NCI-H1417 (cell line): ENCODE data around the gene RNF111.
A peak's percentile ranks its signal among the peaks of the same experiment; 100 is the strongest.
"Not testable (repeated sequence)": the region's sequence is repeated elsewhere in the genome, so short reads cannot be mapped to it uniquely, and the experiment has no call there.

Experiments used
- DNase-seq, 3 experiments: peaks; one replicate each; lab custom pipeline; 2025; lab: John Stamatoyannopoulos, UW

The RNF111 gene

DNA sequence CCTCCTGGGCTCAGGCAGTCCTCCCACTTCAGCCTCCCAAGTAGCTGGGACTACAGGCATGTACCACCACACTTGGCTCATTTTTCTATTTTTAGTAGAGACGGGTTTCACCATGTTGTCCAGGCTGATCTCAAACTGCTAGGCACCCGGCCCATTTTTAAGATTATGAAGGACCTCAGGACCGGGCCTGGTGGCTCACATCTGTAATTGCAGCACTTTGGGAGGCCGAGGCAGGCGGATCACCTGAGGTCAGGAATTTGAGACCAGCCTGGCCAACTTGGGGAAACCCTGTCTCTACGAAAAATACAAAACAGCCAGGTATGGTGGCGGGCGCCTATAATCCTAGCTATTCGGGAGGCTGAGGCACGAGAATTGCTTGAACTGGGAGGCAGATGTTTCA lies 12.8 kb downstream of the RNF111 start:
- DNase-seq, result not testable (repeated sequence)

DNA sequence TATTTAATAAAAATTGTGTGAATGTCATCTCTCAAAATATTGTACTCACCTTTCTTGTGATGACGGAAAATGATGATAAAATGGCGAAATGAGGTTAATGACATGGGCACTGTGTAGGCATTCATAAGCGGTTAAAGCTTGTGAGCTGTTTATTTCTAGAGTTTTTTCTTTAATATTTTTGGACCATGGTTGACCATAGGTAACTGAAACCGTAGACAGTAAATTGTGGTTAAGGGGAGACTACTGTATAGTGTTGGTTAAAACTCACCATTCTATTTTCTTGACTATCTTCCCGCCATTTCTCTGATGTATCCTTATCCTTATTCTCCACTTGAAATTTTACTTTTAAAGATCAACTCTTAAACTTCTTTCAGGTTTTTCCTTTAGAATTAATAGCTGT lies 14.5 kb downstream of the RNF111 start:
- no peak for DNase-seq

DNA sequence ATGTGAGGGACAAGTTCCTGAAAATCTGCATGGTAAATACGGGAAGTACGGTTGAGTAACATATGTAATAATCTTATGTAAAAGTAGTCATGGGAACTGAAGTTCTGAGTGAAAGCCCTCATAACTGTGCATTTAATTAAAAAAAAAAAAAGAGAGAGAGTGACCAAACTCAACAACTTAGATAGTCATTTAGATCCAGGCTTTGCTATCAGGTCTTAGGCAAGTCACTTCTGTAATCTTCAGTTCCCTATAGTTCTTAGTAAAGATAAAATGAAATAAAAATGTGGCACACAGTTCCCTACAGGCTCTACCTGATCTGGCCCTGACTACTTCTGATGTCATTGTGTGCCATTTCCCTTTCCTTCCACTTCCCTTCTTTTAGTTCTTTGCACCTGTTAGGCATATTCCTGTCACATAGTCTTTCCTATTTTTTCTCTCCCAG lies 15.0 kb downstream of the RNF111 start:
- no peak for DNase-seq

DNA sequence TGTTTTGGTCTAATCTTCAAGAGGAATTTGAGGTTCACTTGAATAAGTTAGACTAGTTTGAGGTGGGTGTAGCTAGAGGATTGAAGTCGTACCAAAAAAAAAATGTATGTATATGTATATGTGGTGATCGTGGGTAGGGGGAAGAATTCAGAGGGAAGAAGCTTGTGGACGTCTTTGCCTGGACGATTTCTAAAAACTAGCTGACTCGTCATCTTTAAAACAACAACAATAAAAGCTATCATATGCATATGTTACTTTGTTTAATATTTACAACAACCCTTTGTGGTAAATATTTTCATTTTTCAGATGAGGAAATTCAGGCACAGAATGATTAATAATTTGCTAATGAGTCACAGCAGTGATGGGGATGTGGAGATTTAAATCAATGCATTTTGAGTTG lies 18.1 kb downstream of the RNF111 start:
- DNase-seq, result no peak

DNA sequence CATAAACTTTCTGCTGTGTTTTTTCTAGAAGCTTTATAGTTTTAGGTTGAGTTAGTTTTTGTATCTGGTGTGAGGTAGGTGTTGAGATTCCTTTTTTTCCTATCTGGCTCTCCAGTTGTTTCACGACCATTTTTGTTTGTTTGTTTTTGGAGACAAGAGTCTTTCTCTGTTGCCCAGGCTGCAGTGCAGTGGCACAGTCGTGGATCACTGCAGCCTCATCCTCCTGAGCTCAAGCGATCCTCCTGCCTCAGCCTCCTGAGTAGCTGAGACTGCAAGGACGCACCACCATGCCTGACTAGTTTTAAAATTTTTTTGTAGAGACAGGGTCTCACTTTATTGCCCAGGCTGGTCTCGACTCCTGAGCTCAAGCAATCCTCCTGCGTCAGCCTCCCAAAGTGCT lies 20.6 kb downstream of the RNF111 start:
- DNase-seq, result no peak

DNA sequence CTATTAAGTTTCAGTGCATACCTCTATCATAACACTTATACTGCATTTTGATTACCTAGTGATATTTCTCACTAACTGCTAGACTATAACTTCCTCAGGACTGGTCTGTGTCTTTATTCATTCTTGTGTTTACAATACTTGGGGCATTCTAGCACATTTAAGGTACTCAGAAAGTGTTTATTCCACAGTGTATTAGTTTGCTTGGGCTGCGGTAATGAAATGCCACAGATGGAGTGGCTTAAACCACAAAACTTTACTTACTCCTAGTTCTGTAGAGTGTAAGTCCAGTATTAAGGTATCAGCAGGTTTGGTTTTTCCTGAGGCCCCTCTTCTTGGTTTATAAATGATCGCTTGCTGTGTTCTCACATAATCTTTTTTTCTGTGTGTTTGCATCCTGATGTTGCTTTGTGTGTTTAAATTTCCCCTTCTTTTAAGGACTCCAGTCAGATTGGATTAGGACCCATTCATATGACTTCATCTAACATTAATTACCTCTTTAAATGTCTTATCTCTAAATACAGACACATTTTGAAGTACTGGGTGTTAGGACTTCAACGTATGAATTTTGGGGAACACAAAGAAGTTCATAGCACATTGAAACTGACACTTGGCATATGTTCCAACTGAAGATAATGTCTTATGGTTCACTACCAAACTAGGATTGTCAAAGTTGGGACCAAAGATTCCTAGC lies 23.9 kb downstream of the RNF111 start:
- peak in 1 of 3 experiments; percentile 31 for DNase-seq

DNA sequence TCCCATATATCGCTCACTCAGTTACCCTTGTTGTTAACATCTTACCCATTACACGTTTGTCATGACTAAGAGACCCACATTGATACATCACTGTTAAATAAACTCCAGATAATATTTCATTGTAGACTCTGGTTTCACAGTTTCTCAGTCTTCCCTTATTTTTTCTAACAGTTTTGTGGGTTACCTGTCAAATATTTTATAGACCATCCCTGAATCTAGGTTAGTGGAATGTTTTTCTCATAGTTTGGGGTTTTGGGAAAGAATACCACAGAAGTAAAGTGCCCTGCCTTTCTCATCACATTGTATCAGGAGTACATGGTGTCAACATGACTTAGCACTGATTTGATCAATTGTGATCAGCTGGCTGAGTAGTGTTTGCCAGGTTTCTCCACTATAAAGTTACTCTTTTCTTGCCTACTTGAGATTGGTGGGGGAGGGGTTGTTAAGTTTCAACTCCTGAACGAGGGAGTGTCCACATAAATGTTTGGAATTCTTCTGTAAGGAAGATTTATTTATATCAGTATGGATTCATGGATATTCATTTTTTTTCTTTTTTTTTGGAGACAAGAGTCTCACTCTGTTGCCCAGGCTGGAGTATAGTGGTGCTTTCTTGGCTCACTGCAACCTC lies 25.9 kb downstream of the RNF111 start:
- DNase-seq, result no peak

DNA sequence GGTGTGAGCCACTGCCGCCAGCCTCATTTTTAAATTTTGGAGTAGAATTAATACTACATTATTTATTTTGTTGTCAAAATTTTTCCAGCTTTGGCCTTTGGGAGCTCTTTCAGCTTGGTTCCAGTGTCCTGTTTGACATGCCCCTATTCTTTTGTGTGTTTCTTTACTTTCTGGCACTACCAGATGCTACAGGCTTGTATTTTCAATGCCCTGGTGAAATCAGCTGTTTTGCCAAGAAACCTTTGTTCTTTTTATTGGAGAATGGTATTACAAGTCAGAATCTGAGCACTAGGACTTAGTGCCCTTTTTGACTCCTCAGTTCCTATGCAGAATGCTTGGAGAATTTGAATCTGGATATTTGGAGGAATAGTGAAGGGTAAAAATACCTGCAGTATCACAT lies 26.6 kb downstream of the RNF111 start:
- DNase-seq, result no peak

DNA sequence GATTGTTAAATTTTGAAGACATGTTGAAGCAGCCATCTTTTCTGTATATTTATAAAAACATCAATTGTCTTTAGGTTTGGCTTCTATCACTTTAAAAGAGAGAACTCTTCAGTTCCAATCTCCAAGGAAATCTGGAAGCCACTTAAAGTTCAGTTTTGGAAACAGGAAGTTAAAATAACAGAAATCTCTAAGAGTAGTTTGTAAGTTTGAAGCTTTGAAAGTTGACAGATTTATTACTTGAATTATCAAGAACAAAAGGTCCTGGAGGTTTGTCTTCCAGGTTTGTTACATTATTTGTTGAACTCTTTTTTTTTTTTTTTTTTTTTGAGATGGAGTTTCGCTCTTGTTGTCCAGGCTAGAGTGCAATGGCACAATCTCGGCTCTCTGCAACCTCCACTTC lies 30.0 kb downstream of the RNF111 start:
- no peak for DNase-seq

DNA sequence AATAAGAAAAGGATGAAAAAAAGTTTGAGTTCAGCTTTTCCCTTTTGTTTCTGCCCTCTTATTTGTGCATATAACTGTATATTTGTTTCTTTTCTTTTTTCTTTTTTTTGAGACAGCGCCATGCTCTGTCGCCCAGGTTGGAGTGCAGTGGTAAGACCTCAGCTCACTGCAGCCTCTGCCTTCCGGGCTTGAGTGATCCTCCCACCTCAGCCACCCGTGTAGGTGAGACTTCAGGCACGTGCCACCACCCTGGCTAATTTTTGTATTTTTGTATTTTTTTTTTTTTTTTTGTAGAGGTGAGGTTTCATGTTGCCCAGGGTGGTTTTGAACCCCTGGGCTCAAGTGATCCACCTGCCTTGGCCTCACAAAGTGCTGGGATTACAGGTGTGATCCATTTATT lies 31.4 kb downstream of the RNF111 start:
- DNase-seq, result no peak

DNA sequence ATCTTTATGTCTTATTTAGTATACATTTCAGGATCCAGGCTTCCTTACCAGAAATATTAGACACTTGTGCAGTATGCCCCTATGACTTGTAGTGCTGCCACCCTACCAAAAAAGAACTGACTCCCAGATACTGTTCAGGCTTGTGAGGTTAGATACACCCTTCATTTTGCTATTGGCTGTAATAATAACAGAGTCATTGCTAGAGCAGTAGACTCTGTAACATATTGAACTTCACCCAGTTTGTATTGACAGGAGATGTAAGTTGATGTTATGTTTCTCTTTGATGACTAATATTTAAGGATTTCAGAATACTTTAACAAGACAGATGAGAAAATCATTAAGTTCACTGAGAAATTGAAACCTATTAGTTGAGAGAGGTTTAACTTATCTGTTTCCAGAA lies 32.9 kb downstream of the RNF111 start:
- no peak for DNase-seq

DNA sequence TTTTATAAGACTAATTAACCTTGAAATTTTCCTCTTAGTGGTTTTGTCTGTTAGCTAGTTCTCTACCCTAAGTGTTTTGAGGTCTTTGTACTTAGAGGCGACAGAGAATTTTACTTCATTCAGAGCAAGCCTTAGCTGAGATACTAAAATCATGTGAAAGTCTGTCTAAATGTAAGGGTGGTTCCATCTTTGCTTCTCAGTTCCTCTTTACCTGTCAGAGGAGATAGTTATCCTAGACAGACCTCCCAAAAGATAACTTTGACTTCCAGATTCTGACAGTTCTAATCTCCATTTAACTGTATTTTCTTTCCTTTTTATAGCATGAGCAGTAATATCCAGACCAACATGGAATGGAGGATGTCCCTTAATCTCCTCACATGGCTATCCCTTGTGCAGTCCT lies 34.7 kb downstream of the RNF111 start:
- DNase-seq, result no peak

DNA sequence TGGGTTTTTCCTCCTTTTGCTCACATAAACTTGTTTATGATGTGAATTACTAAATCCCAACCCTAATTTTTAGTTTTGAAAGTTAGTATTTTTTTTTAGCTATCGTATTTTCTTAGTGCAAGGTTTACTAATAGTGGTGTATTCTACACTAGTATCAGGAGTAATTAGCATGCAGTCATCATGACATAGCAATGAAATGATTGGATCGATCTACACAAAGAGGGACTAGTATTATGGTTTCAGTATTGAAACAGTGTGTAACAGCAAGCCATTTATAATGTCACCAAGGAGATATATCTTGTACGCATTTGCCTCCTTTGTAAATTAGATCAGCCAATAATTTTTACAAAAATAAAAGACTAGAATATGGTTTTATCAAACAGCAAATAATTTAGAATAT lies 38.7 kb downstream of the RNF111 start:
- DNase-seq, result no peak

DNA sequence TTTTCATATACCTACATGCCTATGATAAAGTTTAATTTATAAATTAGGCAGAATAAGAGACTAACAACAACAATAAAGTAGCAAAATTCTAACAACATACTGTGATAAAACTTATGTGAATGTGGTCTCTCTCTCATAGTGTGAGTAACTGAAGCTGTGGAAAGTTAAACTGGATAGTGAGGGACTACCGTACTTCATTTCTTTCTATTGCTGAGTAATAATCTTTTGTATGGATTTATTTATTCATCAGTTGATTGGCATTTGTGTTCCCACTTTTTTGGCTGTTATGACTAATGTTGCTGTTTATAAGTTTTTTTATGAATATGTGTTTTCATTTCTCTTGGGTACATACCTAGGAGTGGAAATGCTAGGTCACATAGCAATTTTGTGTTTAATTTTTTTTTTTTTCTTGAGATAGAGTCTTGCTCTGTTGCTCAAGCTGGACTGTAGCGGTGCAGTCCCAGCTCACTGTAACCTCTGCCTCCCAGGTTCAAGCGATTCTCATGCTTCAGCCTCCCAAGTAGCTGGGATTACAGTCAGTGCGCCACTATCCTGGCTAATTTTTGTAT lies 41.0 kb downstream of the RNF111 start:
- no peak for DNase-seq

DNA sequence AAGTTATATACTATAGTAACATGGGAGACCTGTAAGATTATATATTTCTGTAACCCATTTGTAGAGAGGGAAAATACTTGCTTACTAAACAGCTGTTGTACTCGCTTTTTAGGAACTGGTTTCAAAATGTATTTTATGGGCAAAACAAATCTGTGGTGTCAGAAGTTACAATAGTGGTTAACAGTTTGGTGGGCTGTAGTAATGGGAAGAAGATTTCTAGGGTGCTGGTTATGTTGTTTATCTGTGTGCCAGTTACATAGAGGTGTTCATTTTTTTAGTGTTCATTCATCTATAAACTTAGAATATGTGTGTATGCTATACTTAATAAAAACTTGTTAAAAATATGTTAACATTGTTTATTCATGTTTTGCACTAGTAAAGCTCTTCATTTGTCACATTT lies 42.1 kb downstream of the RNF111 start:
- no peak for DNase-seq

DNA sequence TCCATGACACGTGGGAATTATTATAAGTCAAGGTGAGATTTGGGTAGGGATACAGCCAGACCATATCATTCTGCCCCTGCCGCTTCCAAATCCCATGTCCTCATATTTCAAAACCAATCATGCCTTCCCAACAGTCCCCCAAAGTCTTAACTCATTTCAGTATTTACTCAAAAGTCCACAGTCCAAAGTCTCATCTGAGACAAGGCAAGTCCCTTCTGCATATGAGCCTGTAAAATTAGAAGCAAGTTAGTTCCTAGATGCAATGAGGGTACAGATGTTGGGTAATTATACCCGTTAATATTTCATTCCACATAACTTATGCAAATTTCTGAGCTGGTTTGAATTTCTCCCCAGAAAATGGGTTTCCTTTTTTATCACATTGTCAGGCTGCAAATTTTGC lies 47.7 kb downstream of the RNF111 start:
- no peak for DNase-seq

DNA sequence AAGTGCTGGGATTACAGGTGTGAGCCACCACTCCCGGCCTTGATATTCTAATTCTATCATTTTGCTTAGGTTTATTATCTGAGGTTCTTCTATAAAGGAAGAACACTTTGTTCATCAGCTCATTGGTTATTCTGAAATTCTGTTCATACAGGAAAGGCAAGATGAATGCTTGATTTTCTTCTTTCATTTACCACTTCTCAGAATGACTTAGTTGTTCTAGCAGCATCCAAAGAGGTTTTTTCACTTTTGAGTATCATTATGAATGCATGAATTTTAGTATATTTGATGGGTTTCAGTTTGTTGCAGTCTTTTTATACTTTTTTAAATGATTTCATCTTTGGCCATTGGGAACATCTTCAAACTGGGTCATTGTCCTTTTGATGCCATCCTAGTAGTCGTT lies 51.8 kb downstream of the RNF111 start:
- no peak for DNase-seq

DNA sequence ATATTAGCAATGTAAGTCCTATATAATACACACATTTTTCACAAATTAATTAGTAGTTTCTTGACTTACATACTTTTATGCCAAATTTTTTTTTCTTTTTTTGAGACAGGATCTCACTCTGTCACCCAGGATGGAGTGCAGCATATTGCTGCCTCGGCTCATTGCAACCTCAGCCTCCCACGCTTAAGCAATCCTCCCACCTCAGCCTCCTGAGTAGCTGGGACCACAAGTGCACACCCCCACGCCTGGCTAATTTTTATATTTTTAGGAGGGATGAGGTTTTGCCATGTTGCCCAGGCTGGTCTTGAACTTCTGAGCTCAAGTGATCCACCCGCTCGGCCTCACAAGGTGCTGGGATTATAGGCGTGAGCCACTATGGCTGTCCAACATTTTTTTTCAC lies 54.6 kb downstream of the RNF111 start:
- DNase-seq, result no peak

DNA sequence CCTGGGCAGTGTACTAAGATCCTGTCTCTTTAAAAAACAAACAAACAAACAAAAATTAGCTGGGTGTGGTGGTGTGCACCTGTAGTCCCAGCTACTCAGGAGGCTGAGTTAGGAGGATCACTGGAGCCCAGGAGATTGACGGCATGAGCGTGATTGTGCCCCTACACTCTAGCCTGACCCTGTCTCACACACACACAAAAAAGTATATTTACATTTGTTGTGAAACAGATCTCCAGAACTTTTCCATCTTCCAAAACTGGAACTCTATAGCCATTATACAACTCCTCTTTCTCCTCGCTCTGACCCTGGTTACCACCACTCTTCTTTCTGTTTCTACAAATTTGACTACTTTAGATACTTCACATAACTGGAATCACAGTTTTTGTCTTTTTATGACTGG lies 61.4 kb downstream of the RNF111 start:
- no peak for DNase-seq

DNA sequence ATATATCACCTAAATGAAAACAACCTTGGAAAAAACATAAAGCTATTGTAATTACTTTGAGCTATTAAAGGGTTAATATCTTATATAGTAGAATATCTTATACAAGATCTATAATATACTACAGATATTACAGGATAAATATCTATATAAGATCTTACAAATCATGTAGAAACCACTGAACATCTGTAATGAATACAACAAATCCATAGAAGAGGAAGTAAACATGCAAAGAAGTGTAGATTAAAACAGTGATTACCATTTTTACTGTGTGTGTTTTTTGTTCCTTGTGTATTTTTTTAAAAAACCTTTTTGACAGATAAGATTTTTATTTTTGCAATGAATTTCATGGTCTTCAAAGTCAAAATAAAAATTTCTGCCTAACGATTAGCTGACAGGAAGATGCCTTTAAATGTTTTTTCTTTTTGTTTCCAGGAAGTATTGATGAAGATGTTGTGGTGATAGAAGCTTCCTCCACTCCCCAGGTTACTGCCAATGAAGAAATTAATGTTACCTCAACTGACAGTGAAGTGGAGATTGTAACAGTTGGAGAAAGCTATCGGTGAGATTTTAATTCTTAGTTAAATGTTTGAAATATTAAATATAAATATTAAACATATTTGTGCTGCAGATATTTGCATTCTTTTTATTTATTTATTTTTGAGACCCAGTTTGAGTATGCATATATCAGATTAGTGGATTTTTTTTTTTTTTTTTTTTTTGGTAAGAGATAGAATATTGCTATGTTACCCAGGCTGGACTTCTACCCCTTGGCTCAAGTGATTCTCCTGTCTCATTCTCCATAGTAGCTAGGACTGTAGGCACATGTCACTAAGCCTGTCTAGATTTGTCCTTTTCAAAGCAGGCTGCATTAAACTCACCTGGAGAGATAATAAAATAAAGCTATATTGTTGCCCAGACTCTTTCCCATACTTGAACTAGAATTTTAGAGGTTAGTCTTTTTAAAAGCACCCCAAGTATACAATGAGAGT lies 64.7 kb downstream of the RNF111 start:
- no peak for DNase-seq

DNA sequence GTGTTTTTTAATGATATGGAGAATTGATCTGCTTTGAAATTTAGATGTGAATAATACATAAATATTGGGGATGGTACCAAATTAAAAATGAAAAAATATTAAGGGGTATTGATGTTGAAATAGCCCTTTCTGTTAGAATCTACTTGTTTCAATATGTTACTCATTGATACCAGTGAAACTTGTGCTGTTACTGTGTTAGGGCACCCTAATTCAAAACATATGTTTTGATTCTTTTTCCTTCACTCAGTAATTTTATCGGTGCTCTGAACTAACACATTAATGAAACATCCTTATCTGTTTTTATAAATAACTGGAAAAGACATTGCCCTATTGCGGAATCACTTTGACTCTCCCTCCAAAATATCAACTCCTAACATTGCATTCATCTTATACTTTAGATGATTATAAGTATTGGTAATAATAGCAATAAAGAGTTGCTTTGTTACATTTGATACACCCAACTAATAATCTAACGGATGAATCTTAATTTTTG lies 65.5 kb downstream of the RNF111 start:
- no peak for DNase-seq

DNA sequence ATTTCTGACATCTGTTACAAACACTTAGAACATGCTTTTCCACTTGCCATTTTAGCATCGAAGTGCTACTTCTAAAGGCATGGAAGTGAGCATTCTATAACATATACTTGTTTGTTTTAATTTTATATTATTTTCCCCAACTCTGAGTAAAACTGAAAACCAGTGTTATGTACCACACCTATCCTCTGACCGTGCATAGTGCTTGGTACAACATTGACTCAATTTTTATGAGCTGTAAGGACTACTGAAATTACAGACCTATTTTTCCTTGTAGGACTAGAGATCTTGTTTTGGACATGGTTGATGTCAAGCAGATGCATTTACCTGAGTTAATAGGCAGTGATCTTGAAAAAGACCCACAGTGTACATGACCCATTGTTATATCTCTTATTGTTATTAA lies 66.0 kb downstream of the RNF111 start:
- no peak for DNase-seq
